ENCODE data around the gene IGSF8. TPM values are rescaled to one million over a fixed set of nuclear protein-coding genes. Genes with fewer than 3 reads are reported as not detected.

IGSF8 gene
- total RNA-seq, 1 experiment from 2014 or later: 18.8 TPM

- intact Hi-C loops (cut with micrococcal nuclease; ENCODE audit: unreplicated experiment): loop anchor here (2.0 kb wide), 1 partner anchor 37 kb away; no protein-coding TSS in a partner anchor
- H3K9me3 ChIP-seq (ENCODE audit: control insufficient read depth, insufficient read depth, low read depth, low read length): no peaks in the 10 kb centered on the region
- no peaks in the 10 kb centered on the region for H3K4me1 ChIP-seq (ENCODE audit: control insufficient read depth, insufficient read depth, low read length)
- ATAC-seq (peak; percentile 89), DNase-seq (ENCODE audit: low read depth, low spot score) (no peak)
- peak overlapping the region; percentile 36 to 45 for H3K4me3 ChIP-seq (ENCODE audit: low read depth in 2 of 2, low read length in 2 of 2)
- ChIA-PET POLR2A (no interaction called here), CTCF (interaction anchor here (0.6 to 0.8 kb wide), 3 partner anchors 27 to 120 kb away, joined by 3 to 12 read pairs (median 7); no protein-coding TSS in a partner anchor)
- peaks cover 29% of the 10 kb centered on the region for H3K27me3 ChIP-seq (ENCODE audit: control insufficient read depth, insufficient read depth, low read length)
- TF ChIP-seq SIN3A (IDR thresholded peaks at IDR 0.05; ENCODE audit: borderline replicate concordance, insufficient read depth, low read depth, low read length) (no peak), TCF7L2 (IDR thresholded peaks at IDR 0.05; ENCODE audit: low read depth, low read length) (no peak), POLR2AphosphoS5 (IDR thresholded peaks at IDR 0.05; ENCODE audit: low read depth, low read length) (no peak), REST (IDR thresholded peaks at IDR 0.05; ENCODE audit: insufficient read depth in 1 of 2, low read depth in 2 of 2, low read length in 1 of 2) (0 out of 4 replicates have a peak, but pooled peaks of 1 of the 2 experiments have one; percentile 32), CTCF (IDR thresholded peaks at IDR 0.05) (peak; percentile 94)
- no peak overlapping the region for H3K27ac ChIP-seq (ENCODE audit: low read length)
- BruUV-seq (replicated peaks): no TSS peak
- H3K36me3 ChIP-seq (ENCODE audit: control insufficient read depth, insufficient read depth, low read length): no peaks in the 10 kb centered on the region
- in situ Hi-C loops (cut with HindIII; ENCODE audit: low pct_unique_long_range_greater_than_20kb, low sequenced_read_pairs): no loop called here
Measured at GRCh38 chr1:160083968-160084770, 14.2 kb downstream of the IGSF8 start.

- TF ChIP-seq TCF7L2 (IDR thresholded peaks at IDR 0.05; ENCODE audit: low read depth, low read length) (no peak), CTCF (IDR thresholded peaks at IDR 0.05) (no peak)
- intact Hi-C loops (cut with micrococcal nuclease; ENCODE audit: unreplicated experiment): no loop called here
- no TSS peak for BruUV-seq (replicated peaks)
- ChIA-PET POLR2A (no interaction called here), CTCF (interaction anchor here (0.6 to 1.5 kb wide), 4 partner anchors 25 to 155 kb away, joined by 3 to 11 read pairs (median 4); no protein-coding TSS in a partner anchor)
- H3K4me3 ChIP-seq (ENCODE audit: low read depth in 2 of 2, low read length in 2 of 2): no peak overlapping the region
- no peaks in the 10 kb centered on the region for H3K4me1 ChIP-seq (ENCODE audit: control insufficient read depth, insufficient read depth, low read length)
- H3K9me3 ChIP-seq (ENCODE audit: control insufficient read depth, insufficient read depth, low read depth, low read length): no peaks in the 10 kb centered on the region
- H3K27ac ChIP-seq (ENCODE audit: low read length): no peak overlapping the region
- in situ Hi-C loops (cut with HindIII; ENCODE audit: low pct_unique_long_range_greater_than_20kb, low sequenced_read_pairs): no loop called here
- ATAC-seq (no peak), DNase-seq (ENCODE audit: low read depth, low spot score) (no peak)
- H3K27me3 ChIP-seq (ENCODE audit: control insufficient read depth, insufficient read depth, low read length): peaks cover 33% of the 10 kb centered on the region
- no peaks in the 10 kb centered on the region for H3K36me3 ChIP-seq (ENCODE audit: control insufficient read depth, insufficient read depth, low read length)
Measured at GRCh38 chr1:160082926-160083325, 15.5 kb downstream of the IGSF8 start.
